Bronchial epithelial cell (primary cell): ENCODE measurements around the gene SPRY4. TPM values are rescaled to one million over a fixed set of nuclear protein-coding genes. Genes with fewer than 3 reads are reported as not detected.
A peak's percentile ranks its signal among the peaks of the same experiment; 100 is the strongest.
"Not testable (repeated sequence)": the region's sequence is repeated elsewhere in the genome, so short reads cannot be mapped to it uniquely, and the experiment has no call there.

Experiments used
- DNase-seq: peaks from one replicate; pipeline ENCODE4 v3.0.0-alpha.2; 2010; ENCODE audit warnings: low read depth
- FAIRE-seq: peaks from 2 replicates; lab custom pipeline; 2011; peaks lifted over from hg19 to GRCh38; lab: Jason Lieb, UNC
- H3K27me3 ChIP-seq: 2 replicates; pipeline ENCODE4 v1.5.1; 2011; ENCODE audit warnings: low read length; ENCODE audit not compliant: control insufficient read depth, insufficient read depth
- H3K36me3 ChIP-seq: 2 replicates; pipeline ENCODE4 v1.5.1; 2011; ENCODE audit warnings: low read length; ENCODE audit not compliant: control insufficient read depth, insufficient read depth
- H3K4me3 ChIP-seq: 2 replicates; pipeline ENCODE4 v1.5.1; 2011; ENCODE audit warnings: mild to moderate bottlenecking, low read depth, low read length, control low read depth
- CTCF ChIP-seq: IDR thresholded peaks from 2 replicates; pipeline ENCODE4 v1.5.1; 2011; ENCODE audit warnings: mild to moderate bottlenecking, moderate library complexity, low read length, control low read depth, inconsistent platforms; ENCODE audit not compliant: insufficient read depth, severe bottlenecking
- total RNA-seq: library from RNA; depleted of rRNA; stranded (reverse); fragments of >200 nt; gene quantifications from 2 replicates; pipeline ENCODE4 v1.2.1, GENCODE V29; 2014

The SPRY4 gene
- total RNA-seq, 1 donor from 2014 or later, result 1.3 TPM

- TF ChIP-seq CTCF, result no peak
- Histone ChIP-seq H3K4me3 (no peak overlapping the region), H3K36me3 (no peaks in the 10 kb centered on the region), H3K27me3 (no peaks in the 10 kb centered on the region)
- DNase-seq (no peak), FAIRE-seq (no peak)
Observed at GRCh38 chr5:142276517-142276916, 48.3 kb downstream of the SPRY4 start.

GRCh38 chr5:142275496-142275895 lies 49.3 kb downstream of the SPRY4 start:
- peak; percentile 67 for DNase-seq
- no peak for TF ChIP-seq CTCF

GRCh38 chr5:142272596-142272995 lies 52.2 kb downstream of the SPRY4 start:
- not testable (repeated sequence) for H3K36me3 ChIP-seq, DNase-seq, FAIRE-seq, H3K4me3 ChIP-seq, H3K27me3 ChIP-seq

More at GRCh38 chr5:142275496-142275895, 49.3 kb downstream of the SPRY4 start:
- H3K4me3 ChIP-seq, result no peak overlapping the region
- H3K27me3 ChIP-seq, result no peaks in the 10 kb centered on the region
- H3K36me3 ChIP-seq, result no peaks in the 10 kb centered on the region
- no peak for FAIRE-seq

- not testable (repeated sequence) for DNase-seq, FAIRE-seq
Observed at GRCh38 chr5:142264084-142264483, 60.7 kb downstream of the SPRY4 start.

GRCh38 chr5:142263346-142263745 lies 61.5 kb downstream of the SPRY4 start:
- Histone ChIP-seq H3K4me3 (no peak overlapping the region), H3K27me3 (no peaks in the 10 kb centered on the region), H3K36me3 (no peaks in the 10 kb centered on the region)
- FAIRE-seq, result no peak
- DNase-seq, result no peak
- TF ChIP-seq CTCF, result no peak

More at GRCh38 chr5:142264084-142264483, 60.7 kb downstream of the SPRY4 start:
- H3K36me3 ChIP-seq, H3K27me3 ChIP-seq, H3K4me3 ChIP-seq: not testable (repeated sequence)

- no peak for TF ChIP-seq CTCF
- no peaks in the 10 kb centered on the region for H3K36me3 ChIP-seq
- H3K4me3 ChIP-seq, result no peak overlapping the region
- FAIRE-seq (no peak), DNase-seq (no peak)
- H3K27me3 ChIP-seq, result no peaks in the 10 kb centered on the region
Observed at GRCh38 chr5:142262683-142263082, 62.1 kb downstream of the SPRY4 start.

Other genes with a start within 250 kb of the SPRY4 start
- gene NDFIP1, start 216.2 kb downstream of the SPRY4 start, total RNA-seq, result 16.8 and 29.8 TPM in 2 replicates